Keratinocyte (primary cell): ENCODE measurements around the gene TIMM29.
"Not testable (repeated sequence)": the region's sequence is repeated elsewhere in the genome, so short reads cannot be mapped to it uniquely, and the experiment has no call there.

ENCODE experiments used
- EZH2 ChIP-seq: IDR thresholded peaks from one replicate; pipeline ENCODE4 v1.6.1; 2012; ENCODE audit warnings: inconsistent platforms, mild to moderate bottlenecking, low read length, moderate library complexity
- TF ChIP-seq, protein P1 (sequence below), 3 experiments: IDR thresholded peaks in 1 of 3; conservative IDR thresholded peaks in 1 of 3; optimal IDR thresholded peaks in 1 of 3; 2 replicates in 2 of 3; 3 replicates in 1 of 3; pipeline versions ENCODE3 to v1.5.1; 2011; ENCODE audit warnings: low read length in 3 of 3, mild to moderate bottlenecking in 3 of 3, moderate library complexity in 2 of 3, control low read depth in 1 of 3, inconsistent platforms in 1 of 3; ENCODE audit not compliant: insufficient read depth in 2 of 3; ENCODE audit errors: extremely low read depth in 1 of 3

DNA sequence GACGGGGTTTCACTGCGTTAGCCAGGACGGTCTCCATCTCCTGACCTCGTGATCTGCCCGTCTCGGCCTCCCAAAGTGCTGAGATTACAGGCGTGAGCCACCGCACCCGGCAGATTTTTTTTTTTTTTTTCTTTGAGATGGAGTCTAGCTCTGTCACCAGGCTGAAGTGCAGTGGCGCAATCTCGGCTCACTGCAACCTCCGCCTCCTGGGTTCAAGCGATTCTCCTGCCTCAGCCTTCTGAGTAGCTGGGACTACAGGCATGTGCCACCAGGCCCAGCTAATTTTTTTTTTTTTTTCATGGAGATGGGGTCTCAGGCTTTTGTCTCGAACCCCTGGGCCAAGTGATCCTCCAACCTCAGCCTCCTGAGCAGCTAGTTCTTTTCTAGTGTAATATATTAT is 13.0 kb downstream of the TIMM29 start:
- not testable (repeated sequence) for TF ChIP-seq EZH2
- TF ChIP-seq, protein P1, sequence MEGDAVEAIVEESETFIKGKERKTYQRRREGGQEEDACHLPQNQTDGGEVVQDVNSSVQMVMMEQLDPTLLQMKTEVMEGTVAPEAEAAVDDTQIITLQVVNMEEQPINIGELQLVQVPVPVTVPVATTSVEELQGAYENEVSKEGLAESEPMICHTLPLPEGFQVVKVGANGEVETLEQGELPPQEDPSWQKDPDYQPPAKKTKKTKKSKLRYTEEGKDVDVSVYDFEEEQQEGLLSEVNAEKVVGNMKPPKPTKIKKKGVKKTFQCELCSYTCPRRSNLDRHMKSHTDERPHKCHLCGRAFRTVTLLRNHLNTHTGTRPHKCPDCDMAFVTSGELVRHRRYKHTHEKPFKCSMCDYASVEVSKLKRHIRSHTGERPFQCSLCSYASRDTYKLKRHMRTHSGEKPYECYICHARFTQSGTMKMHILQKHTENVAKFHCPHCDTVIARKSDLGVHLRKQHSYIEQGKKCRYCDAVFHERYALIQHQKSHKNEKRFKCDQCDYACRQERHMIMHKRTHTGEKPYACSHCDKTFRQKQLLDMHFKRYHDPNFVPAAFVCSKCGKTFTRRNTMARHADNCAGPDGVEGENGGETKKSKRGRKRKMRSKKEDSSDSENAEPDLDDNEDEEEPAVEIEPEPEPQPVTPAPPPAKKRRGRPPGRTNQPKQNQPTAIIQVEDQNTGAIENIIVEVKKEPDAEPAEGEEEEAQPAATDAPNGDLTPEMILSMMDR (optimal IDR thresholded peaks at IDR 0.05 in 1 of 3, IDR thresholded peaks at IDR 0.05 in 1 of 3, conservative IDR thresholded peaks at IDR 0.05 in 1 of 3; ENCODE audit: extremely low read depth in 1 of 3, insufficient read depth in 2 of 3, low read length in 3 of 3): not testable (repeated sequence)
